DOHH2 (cell line): Measurements from ENCODE around the gene SAMD4A.

ENCODE experiments used
- H3F3A ChIP-seq: fragments of 200-600 bp; sonication (generic), shearing (Covaris generic); 2 replicates; pipeline ENCODE4 v1.6.0; 2016; ENCODE audit warnings: antibody characterized with exemption, mild to moderate bottlenecking; ENCODE audit not compliant: control insufficient read depth, insufficient read depth
- H3K27ac ChIP-seq: fragments of 200-600 bp; sonication (generic); 2 replicates; pipeline ENCODE4 v1.5.1; 2014; ENCODE audit warnings: low read depth, mild to moderate bottlenecking, low read length, moderate library complexity
- H3K27me3 ChIP-seq: fragments of 200-600 bp; sonication (generic); 2 replicates; pipeline ENCODE4 v1.6.1; 2014; ENCODE audit warnings: mild to moderate bottlenecking, low read length, mixed read lengths; ENCODE audit not compliant: control insufficient read depth
- H3K36me3 ChIP-seq: fragments of 200-600 bp; sonication (generic); 2 replicates; pipeline ENCODE4 v1.6.1; 2014; ENCODE audit warnings: mild to moderate bottlenecking, low read length, moderate library complexity, mixed read lengths; ENCODE audit not compliant: control insufficient read depth
- H3K4me1 ChIP-seq: fragments of 200-600 bp; sonication (generic); 2 replicates; pipeline ENCODE4 v1.6.1; 2014; ENCODE audit warnings: mild to moderate bottlenecking, low read length, mixed read lengths; ENCODE audit not compliant: control insufficient read depth
- H3K4me2 ChIP-seq: fragments of 200-600 bp; sonication (generic); 2 replicates; pipeline ENCODE4 v1.6.0; 2014; ENCODE audit warnings: mild to moderate bottlenecking, low read length, moderate library complexity
- H3K4me3 ChIP-seq: fragments of 200-600 bp; sonication (generic); 2 replicates; pipeline ENCODE4 v1.5.1; 2014; ENCODE audit warnings: mild to moderate bottlenecking, low read length, mixed read lengths
- H3K79me2 ChIP-seq: fragments of 200-600 bp; sonication (generic); 2 replicates; pipeline ENCODE4 v1.6.1; 2014; ENCODE audit warnings: mild to moderate bottlenecking, low read length, mixed read lengths; ENCODE audit not compliant: control insufficient read depth
- H3K9me2 ChIP-seq: fragments of 200-600 bp; sonication (generic); replicated peaks from 2 replicates; pipeline ENCODE4 v1.6.1; 2014; ENCODE audit warnings: mild to moderate bottlenecking, low read length, mixed read lengths; ENCODE audit not compliant: control insufficient read depth
- H3K9me3 ChIP-seq: fragments of 200-600 bp; sonication (generic); 2 replicates; pipeline ENCODE4 v1.6.1; 2014; ENCODE audit warnings: antibody characterized with exemption, low read length, mixed read lengths; ENCODE audit not compliant: control insufficient read depth, insufficient read depth
- H4K20me1 ChIP-seq: fragments of 200-600 bp; sonication (generic); 2 replicates; pipeline ENCODE4 v1.6.0; 2014; ENCODE audit warnings: low read depth, mild to moderate bottlenecking, antibody characterized with exemption, low read length, moderate library complexity; ENCODE audit not compliant: control insufficient read depth, insufficient read depth
- EZH2phosphoT487 ChIP-seq: fragments of 200-600 bp; sonication (generic); IDR thresholded peaks from 2 replicates; pipeline ENCODE4 v1.6.1; 2017; ENCODE audit warnings: borderline replicate concordance, mild to moderate bottlenecking, antibody characterized with exemption, low read length, moderate library complexity, mixed read lengths
- TF ChIP-seq, protein P1 (sequence below): fragments of 200-600 bp; sonication (generic); IDR thresholded peaks from one replicate; pipeline ENCODE4 v1.5.1; 2014; ENCODE audit warnings: antibody characterized with exemption, mild to moderate bottlenecking, low read depth, low read length; ENCODE audit not compliant: poor library complexity, severe bottlenecking

SAMD4A gene

DNA sequence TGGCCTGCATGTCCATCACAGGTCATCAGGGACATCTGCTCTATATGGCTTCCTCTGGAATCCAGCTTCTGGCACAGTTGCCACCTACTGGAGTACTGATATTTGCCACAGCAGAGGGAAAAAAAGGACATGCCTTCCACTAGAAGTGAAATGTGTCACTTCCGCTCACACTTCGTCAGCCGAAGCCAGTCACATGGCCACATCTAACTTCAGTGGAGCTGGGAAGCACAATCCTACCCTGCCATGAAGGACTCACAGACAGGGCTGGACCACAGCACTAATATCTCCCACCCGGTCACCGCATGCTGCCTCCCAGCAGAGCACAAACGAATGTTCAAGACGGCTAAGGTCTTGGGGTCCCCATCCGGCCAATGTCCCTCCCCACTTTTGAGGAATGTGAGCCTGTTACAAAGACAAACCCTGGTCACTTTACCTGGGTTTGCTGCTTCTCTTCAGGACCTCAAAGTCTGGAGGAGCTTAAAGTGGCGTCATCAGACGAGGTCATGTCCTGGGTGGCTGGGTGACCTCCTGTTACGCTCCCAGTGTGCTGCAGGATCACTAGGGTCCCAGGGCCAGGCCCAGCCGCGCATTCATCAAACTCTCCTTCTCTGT lies 237.1 kb downstream of the SAMD4A start:
- peaks cover 10% of the 10 kb centered on the region; the same call in 1 of the 2 replicates for H3K27me3 ChIP-seq
- TF ChIP-seq EZH2phosphoT487, result no peak
- TF ChIP-seq, protein P1, sequence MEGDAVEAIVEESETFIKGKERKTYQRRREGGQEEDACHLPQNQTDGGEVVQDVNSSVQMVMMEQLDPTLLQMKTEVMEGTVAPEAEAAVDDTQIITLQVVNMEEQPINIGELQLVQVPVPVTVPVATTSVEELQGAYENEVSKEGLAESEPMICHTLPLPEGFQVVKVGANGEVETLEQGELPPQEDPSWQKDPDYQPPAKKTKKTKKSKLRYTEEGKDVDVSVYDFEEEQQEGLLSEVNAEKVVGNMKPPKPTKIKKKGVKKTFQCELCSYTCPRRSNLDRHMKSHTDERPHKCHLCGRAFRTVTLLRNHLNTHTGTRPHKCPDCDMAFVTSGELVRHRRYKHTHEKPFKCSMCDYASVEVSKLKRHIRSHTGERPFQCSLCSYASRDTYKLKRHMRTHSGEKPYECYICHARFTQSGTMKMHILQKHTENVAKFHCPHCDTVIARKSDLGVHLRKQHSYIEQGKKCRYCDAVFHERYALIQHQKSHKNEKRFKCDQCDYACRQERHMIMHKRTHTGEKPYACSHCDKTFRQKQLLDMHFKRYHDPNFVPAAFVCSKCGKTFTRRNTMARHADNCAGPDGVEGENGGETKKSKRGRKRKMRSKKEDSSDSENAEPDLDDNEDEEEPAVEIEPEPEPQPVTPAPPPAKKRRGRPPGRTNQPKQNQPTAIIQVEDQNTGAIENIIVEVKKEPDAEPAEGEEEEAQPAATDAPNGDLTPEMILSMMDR, result no peak
- H3F3A ChIP-seq, result no peaks in the 10 kb centered on the region
- no peaks in the 10 kb centered on the region for H4K20me1 ChIP-seq
- H3K27ac ChIP-seq, result no peak overlapping the region
- H3K4me2 ChIP-seq, result no peak overlapping the region
- no peaks in the 10 kb centered on the region for H3K9me2 ChIP-seq
- peaks cover 8% of the 10 kb centered on the region for H3K4me1 ChIP-seq
- no peaks in the 10 kb centered on the region for H3K79me2 ChIP-seq
- H3K36me3 ChIP-seq, result no peaks in the 10 kb centered on the region
- H3K4me3 ChIP-seq, result no peak overlapping the region
- H3K9me3 ChIP-seq, result no peaks in the 10 kb centered on the region

GRCh38 chr14:54804538-54805041 lies 237.7 kb downstream of the SAMD4A start:
- no peak overlapping the region for H3K4me2 ChIP-seq

GRCh38 chr14:54805070-54805444 lies 238.1 kb downstream of the SAMD4A start:
- Histone ChIP-seq H3K4me1 (peaks cover 8% of the 10 kb centered on the region), H3K27me3 (peaks cover 10% of the 10 kb centered on the region; the same call in 1 of the 2 replicates), H3K27ac (no peak overlapping the region), H3K4me3 (no peak overlapping the region), H3F3A (no peaks in the 10 kb centered on the region), H3K4me2 (no peak overlapping the region), H3K9me3 (no peaks in the 10 kb centered on the region), H3K36me3 (no peaks in the 10 kb centered on the region), H4K20me1 (no peaks in the 10 kb centered on the region), H3K79me2 (no peaks in the 10 kb centered on the region), H3K9me2 (no peaks in the 10 kb centered on the region)
- TF ChIP-seq, protein P1, result no peak
- TF ChIP-seq EZH2phosphoT487, result no peak

More at GRCh38 chr14:54804538-54805041, 237.7 kb downstream of the SAMD4A start:
- H3F3A ChIP-seq, result no peaks in the 10 kb centered on the region
- peaks cover 10% of the 10 kb centered on the region; the same call in 1 of the 2 replicates for H3K27me3 ChIP-seq
- H3K4me3 ChIP-seq, result no peak overlapping the region
- TF ChIP-seq, protein P1, result no peak
- no peak for TF ChIP-seq EZH2phosphoT487
- H3K27ac ChIP-seq, result no peak overlapping the region
- no peaks in the 10 kb centered on the region for H4K20me1 ChIP-seq
- H3K4me1 ChIP-seq, result peaks cover 8% of the 10 kb centered on the region
- H3K9me3 ChIP-seq, result no peaks in the 10 kb centered on the region
- no peaks in the 10 kb centered on the region for H3K36me3 ChIP-seq
- no peaks in the 10 kb centered on the region for H3K79me2 ChIP-seq
- H3K9me2 ChIP-seq, result no peaks in the 10 kb centered on the region
